Measurements from ENCODE around the gene KCNK1.

Gene KCNK1

GRCh38 chr1:233597489-233597901, 16.4 kb upstream of the KCNK1 start:
- DNase-seq (ENCODE audit: low read depth) = no peak
- no peak for TF ChIP-seq CTCF (conservative IDR thresholded peaks at IDR 0.05; ENCODE audit: low read depth, low read length)

GRCh38 chr1:233598891-233599541, 14.9 kb upstream of the KCNK1 start:
- no peak for TF ChIP-seq CTCF (conservative IDR thresholded peaks at IDR 0.05; ENCODE audit: low read depth, low read length)
- H3K4me3 ChIP-seq (ENCODE audit: low read length) = no peak overlapping the region
- DNase-seq (ENCODE audit: low read depth) = no peak

More at GRCh38 chr1:233597489-233597901, 16.4 kb upstream of the KCNK1 start:
- no peak overlapping the region for H3K4me3 ChIP-seq (ENCODE audit: low read length)

DNA sequence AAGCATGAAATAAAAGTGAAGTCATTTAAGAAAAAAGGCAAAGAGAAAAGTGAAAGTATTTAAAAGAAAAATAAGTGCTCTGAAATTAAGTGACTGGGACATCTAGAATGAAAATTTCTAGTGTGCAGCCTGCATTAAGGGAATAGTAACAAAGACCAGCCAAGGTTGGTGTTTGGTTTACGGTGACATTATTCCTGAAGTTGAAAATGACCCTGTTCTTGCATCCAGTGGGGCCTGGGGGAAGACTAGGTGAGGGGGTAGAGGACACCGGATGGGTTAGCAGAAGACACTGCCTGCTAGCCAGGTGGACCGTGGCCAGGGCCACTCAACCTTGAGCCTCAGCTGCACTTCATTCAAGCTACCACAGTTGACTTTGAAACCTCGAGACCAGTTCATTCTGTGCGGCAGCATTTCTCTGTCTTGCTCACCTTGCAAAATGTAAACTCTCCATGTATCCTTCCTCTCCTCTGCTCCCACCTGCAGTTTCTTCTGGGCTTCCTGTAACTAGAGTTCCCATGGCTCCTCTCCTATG, 14.3 kb upstream of the KCNK1 start:
- no peak overlapping the region for H3K4me3 ChIP-seq (ENCODE audit: low read length)
- no peak for DNase-seq (ENCODE audit: low read depth)
- TF ChIP-seq CTCF (conservative IDR thresholded peaks at IDR 0.05; ENCODE audit: low read depth, low read length) = no peak

- TF ChIP-seq CTCF (conservative IDR thresholded peaks at IDR 0.05; ENCODE audit: low read depth, low read length) = no peak
- no peak overlapping the region for H3K4me3 ChIP-seq (ENCODE audit: low read length)
- DNase-seq (ENCODE audit: low read depth) = no peak
These were observed 13.4 kb upstream of the KCNK1 start for GRCh38 chr1:233600488-233600887.

DNA sequence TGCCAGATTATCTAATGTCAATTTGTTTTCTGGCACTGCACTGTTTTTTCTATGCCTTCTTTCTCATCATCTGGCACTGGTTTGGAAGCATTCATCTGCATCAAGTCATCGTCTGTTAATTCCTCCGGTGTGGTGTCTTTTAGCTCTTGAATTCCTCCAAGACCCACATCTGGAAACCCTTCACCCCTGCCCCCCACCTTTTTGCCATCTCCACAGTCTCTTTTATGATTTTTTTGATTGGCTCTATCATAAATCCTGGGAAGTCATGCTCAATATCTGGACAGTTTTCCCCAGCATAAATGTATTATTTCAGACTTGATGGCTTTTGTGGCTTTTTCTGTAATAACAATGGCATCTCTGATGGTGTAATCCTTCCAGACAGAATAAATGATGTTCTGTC, 10.4 kb upstream of the KCNK1 start:
- DNase-seq (ENCODE audit: low read depth) = no peak
- no peak for TF ChIP-seq CTCF (conservative IDR thresholded peaks at IDR 0.05; ENCODE audit: low read depth, low read length)
- no peak overlapping the region for H3K4me3 ChIP-seq (ENCODE audit: low read length)

DNA sequence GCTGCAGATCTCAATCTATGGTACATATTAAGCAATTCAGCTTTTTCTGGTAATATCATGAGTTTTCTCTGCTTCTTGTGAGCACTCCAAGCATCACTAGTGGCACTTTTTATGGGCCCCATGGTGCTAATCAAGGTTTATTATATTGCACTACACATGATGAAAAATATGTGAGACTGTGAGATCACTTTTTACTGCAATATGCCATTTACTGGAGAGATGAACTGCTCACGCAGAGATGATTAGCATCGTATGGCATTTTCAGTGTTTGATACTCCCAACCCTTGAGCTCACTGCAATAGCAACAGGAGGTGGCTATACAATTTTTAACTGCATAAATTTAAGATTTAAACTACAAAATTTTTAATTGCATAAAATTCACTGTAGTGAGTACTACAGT, 8.7 kb upstream of the KCNK1 start:
- no peak for DNase-seq (ENCODE audit: low read depth)
- no peak for TF ChIP-seq CTCF (conservative IDR thresholded peaks at IDR 0.05; ENCODE audit: low read depth, low read length)
- H3K4me3 ChIP-seq (ENCODE audit: low read length) = no peak overlapping the region

DNA sequence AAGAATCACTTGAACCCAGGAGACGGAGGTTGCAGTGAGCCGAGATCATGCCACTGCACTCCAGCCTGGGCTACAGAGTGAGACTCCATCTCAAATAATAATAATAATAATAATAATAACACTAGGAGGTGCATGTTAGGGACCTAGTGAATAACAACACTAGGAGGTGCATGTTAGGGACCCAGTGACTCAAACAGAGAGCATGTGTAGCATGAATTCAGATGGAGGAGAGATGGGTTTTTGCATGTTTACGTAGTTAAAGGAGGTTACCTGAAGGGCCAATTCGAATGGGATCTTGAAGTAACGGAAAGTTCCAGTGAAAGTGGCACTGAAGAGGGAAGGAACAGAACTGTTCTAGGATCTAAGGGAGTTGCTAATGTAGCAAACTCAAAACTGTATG, 7.1 kb upstream of the KCNK1 start:
- no peak for TF ChIP-seq CTCF (conservative IDR thresholded peaks at IDR 0.05; ENCODE audit: low read depth, low read length)
- no peak for DNase-seq (ENCODE audit: low read depth)
- H3K4me3 ChIP-seq (ENCODE audit: low read length) = no peak overlapping the region

All from retinal pigment epithelial cell (primary cell).